GM15510 (cell line): ENCODE results near the gene MAP2K4.

Experiments used
- POLR2A ChIP-seq: IDR thresholded peaks from 3 replicates; pipeline ENCODE4 v1.6.1; 2011; ENCODE audit warnings: borderline replicate concordance; ENCODE audit not compliant: insufficient read length; ENCODE audit errors: extremely low read depth

Gene MAP2K4

DNA sequence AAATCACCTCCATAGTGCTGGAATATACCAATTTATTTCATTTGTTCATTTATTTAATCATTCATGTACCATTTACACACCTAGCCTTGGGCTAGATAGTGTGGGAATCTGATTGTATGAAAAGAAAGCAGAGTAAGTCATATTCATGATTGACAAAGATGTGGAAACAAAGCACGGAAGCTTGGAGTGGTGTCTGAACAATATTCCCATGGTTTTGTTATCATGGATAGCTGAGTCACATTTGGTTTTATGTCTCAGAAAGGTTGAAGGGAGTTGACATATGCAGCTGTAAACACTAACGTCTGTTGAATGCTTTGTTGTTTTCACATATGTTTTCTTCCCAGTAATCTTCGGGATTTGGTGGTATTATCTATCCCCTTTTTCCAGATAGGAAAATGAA lies 76.6 kb downstream of the MAP2K4 start:
- TF ChIP-seq POLR2A, result no peak

GRCh38 chr17:12098568-12098967 lies 77.9 kb downstream of the MAP2K4 start:
- no peak for TF ChIP-seq POLR2A

- no peak for TF ChIP-seq POLR2A
Observed at GRCh38 chr17:12099412-12099811, 78.7 kb downstream of the MAP2K4 start.

DNA sequence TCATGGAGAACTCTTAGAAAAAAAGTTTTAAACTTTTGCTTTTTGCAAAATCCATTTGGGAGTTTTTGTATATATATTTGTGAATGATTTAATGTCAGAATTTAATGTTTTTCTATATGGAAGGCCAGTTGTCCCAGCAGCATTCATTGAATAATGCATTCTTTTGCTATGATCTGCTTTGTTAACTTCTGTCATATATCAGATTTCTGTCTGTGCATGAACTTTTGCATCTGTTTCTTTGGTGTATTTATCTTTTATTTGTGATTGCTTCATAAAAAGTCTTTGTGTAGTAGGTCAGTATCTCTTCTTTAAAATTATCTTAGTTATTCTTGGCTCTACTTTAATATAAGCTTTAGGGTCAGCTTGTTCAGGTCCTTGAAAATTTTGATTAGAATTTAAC lies 84.2 kb downstream of the MAP2K4 start:
- TF ChIP-seq POLR2A, result no peak

DNA sequence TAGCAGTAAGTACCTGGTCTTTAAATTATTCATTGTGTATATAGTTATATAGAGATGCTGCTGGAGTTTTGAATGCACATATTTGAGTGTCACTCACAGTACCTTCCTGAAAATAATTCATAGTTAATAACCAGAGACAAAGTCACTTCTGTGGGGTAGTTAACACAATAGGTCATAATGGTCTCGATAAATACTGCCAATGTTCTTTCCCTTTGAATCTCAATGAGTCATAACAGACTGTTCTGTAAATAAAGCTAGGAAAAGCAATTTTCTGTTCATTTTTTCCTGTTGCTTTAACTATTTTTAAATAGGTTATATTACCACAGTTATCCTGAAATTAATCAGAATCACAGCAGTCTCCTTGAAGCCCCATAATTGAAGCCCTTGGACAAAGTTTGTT lies 87.2 kb downstream of the MAP2K4 start:
- no peak for TF ChIP-seq POLR2A

GRCh38 chr17:12110906-12111305 lies 90.2 kb downstream of the MAP2K4 start:
- TF ChIP-seq POLR2A, result no peak

- TF ChIP-seq POLR2A, result no peak
Observed at GRCh38 chr17:12113156-12113555, 92.5 kb downstream of the MAP2K4 start.

- no peak for TF ChIP-seq POLR2A
Observed at GRCh38 chr17:12114686-12115418, 94.2 kb downstream of the MAP2K4 start.

DNA sequence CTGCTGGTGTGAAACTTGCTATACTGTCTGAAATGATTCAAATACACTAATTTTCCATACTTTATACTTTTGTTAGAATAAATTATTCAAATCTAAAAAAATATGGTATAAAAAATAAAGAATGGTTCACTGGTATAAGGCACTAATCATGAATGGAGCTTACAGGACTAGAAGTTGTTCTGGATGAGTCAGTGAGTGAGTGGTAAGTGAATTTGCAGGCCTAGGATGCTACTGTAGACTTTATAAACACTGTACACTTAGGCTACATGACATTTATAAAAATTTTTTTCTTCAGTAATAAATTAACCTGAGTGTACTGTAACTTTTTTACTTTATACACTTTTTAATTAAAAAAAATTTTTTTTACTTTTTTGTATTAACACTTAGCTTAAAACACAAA lies 95.5 kb downstream of the MAP2K4 start:
- no peak for TF ChIP-seq POLR2A

- TF ChIP-seq POLR2A, result no peak
Observed at GRCh38 chr17:12118617-12119016, 97.9 kb downstream of the MAP2K4 start.

- no peak for TF ChIP-seq POLR2A
Observed at GRCh38 chr17:12122075-12122474, 101.4 kb downstream of the MAP2K4 start.

GRCh38 chr17:12127177-12127576 lies 106.5 kb downstream of the MAP2K4 start:
- TF ChIP-seq POLR2A, result no peak

- TF ChIP-seq POLR2A, result no peak
Observed at GRCh38 chr17:12127667-12128066, 107.0 kb downstream of the MAP2K4 start.

DNA sequence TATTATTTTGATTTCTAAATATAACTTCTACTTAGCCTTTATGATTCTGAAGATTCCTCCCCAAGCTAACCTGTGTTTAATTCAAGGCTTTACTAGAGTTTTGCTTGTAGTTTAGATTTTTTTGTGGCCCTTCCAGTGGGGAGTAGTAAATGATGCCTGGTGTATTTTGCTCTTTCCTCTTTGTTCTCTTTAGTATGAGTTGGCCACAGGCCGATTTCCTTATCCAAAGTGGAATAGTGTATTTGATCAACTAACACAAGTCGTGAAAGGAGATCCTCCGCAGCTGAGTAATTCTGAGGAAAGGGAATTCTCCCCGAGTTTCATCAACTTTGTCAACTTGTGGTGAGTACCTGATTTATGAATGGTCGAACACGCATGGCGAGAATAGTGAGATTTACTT lies 108.3 kb downstream of the MAP2K4 start:
- TF ChIP-seq POLR2A, result no peak

DNA sequence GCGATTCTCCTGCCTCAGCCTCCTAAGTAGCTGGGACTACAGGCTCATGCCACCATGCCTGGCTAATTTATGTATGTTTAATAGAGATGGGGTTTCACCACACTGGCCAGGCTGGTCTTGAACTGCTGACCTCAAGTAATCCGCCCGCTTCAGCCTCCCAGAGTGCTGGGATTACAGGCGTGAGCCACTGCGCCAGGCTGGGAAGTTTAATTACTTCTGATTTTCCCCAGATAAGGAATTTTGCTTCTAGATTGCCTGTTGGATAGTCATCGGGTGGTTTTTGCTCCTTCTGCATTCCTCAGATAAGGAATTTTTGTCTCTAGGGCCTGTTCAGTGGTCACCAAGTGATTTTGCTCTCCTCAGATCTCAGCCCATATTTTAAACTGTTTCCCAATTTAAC lies 112.5 kb downstream of the MAP2K4 start:
- TF ChIP-seq POLR2A, result no peak

DNA sequence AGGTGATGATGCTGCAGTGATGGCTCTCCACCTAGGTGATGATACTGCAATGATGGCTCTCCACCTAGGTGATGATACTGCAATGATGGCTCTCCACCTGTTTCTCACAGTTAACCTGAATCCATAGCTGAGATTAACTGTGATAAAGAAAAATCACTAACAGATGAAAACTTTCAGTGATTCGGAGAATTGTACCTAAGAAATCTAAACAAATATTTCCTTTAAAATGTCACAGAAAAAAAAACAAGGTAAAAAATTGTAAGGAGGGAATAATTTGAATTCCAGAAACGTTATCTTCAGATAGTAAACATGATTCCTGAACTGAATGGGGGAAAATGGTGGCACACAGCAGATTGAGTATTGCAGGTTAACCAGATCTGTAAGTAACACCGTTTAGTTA lies 113.4 kb downstream of the MAP2K4 start:
- no peak for TF ChIP-seq POLR2A

DNA sequence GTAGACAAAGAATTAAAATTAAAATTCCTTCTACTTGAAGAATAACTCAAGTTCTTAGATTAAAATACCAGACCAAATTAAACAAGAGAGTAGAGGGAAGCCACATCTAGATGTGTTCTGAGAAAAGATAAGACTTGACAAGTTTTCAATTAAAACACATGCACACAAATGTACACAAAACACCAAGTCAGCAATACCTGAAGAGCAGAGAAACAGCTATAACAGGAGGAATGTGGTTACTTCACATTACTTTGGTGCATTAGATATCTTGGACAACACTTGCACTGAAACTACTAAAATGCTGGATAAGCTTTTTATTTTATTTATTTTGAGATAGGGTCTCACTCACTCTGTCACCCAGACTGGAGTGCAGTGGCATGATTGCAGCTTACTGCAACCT lies 113.9 kb downstream of the MAP2K4 start:
- TF ChIP-seq POLR2A, result no peak
